Neural cell (in vitro differentiated cells): ENCODE data around the gene GATA1.

Experiments used
- CTCF ChIP-seq: fragments of 450-650 bp; IDR thresholded peaks from 2 replicates; pipeline ENCODE4 v1.5.1; 2014; ENCODE audit warnings: antibody characterized with exemption, mild to moderate bottlenecking, moderate library complexity; ENCODE audit not compliant: poor library complexity, severe bottlenecking
- EZH2 ChIP-seq: fragments of 200-600, 300-800 bp; shearing (Covaris generic), sonication (generic); IDR thresholded peaks from 2 replicates; pipeline ENCODE4 v1.6.1; 2014; ENCODE audit warnings: antibody characterized with exemption, low read length, borderline replicate concordance, mild to moderate bottlenecking; ENCODE audit not compliant: insufficient read depth, poor library complexity, severe bottlenecking
- POLR2AphosphoS5 ChIP-seq: IDR thresholded peaks from 2 replicates; pipeline ENCODE4 v1.6.1; 2012
- RAD21 ChIP-seq: fragments of 450-650 bp; conservative IDR thresholded peaks from 2 replicates; pipeline ENCODE4 v1.6.1; 2014; ENCODE audit warnings: antibody characterized with exemption, mild to moderate bottlenecking, moderate library complexity

- TF ChIP-seq CTCF (no peak), EZH2 (no peak), RAD21 (peak; percentile 34), POLR2AphosphoS5 (no peak)
Measured at GRCh38 chrX:48800574-48801279, 14.3 kb downstream of the GATA1 start.
